ENCODE measurements around the gene VARS2.
A peak's percentile ranks its signal among the peaks of the same experiment; 100 is the strongest.
"Not testable (repeated sequence)": the region's sequence is repeated elsewhere in the genome, so short reads cannot be mapped to it uniquely, and the experiment has no call there.

The VARS2 gene

GRCh38 chr6:30914076-30914853 lies at the start of gene VARS2:
Gene VARS2 (plus strand): TSS chr6:30914238. CDS start chr6:30914837, 599 bp downstream.
- Mint-ChIP-seq H3K4me1 (peaks cover 48% of the 10 kb centered on the region), H3K27ac (peak within 1 kb of the TSS; percentile 74), H3K4me3 (peak within 1 kb of the TSS; percentile 86), H3K36me3 (ENCODE audit: low read depth) (peaks cover 52% of the 10 kb centered on the region), H3K27me3 (ENCODE audit: low read depth, poor library complexity) (peaks cover 2% of the 10 kb centered on the region), H3K9me3 (no peaks in the 10 kb centered on the region)
- DNase-seq: peak; percentile 92
- no peak for TF ChIP-seq CTCF (IDR thresholded peaks at IDR 0.05)

GRCh38 chr6:30864325-30864724 lies 49.7 kb upstream of the VARS2 start:
- Mint-ChIP-seq H3K9me3 (peaks cover 43% of the 10 kb centered on the region), H3K36me3 (ENCODE audit: low read depth) (peaks cover 9% of the 10 kb centered on the region), H3K27me3 (ENCODE audit: low read depth, poor library complexity) (peaks cover 21% of the 10 kb centered on the region), H3K27ac (no peak overlapping the region), H3K4me3 (no peak overlapping the region), H3K4me1 (peaks cover 22% of the 10 kb centered on the region)
- TF ChIP-seq CTCF (IDR thresholded peaks at IDR 0.05): no peak
- no peak for DNase-seq

- H3K27ac Mint-ChIP-seq, H3K4me3 Mint-ChIP-seq, H3K4me1 Mint-ChIP-seq, DNase-seq: not testable (repeated sequence)
- Mint-ChIP-seq H3K27me3 (ENCODE audit: low read depth, poor library complexity) (peaks cover 19% of the 10 kb centered on the region), H3K36me3 (ENCODE audit: low read depth) (peaks cover 15% of the 10 kb centered on the region), H3K9me3 (peaks cover 59% of the 10 kb centered on the region)
Observed at GRCh38 chr6:30869241-30869749, 44.7 kb upstream of the VARS2 start.

- H3K36me3 Mint-ChIP-seq (ENCODE audit: low read depth): peaks cover 15% of the 10 kb centered on the region
- H3K27ac Mint-ChIP-seq: no peak overlapping the region
- DNase-seq: no peak
- no peak for TF ChIP-seq CTCF (IDR thresholded peaks at IDR 0.05)
- no peak overlapping the region for H3K4me3 Mint-ChIP-seq
- H3K4me1 Mint-ChIP-seq: peaks cover 6% of the 10 kb centered on the region
- peaks cover 12% of the 10 kb centered on the region for H3K27me3 Mint-ChIP-seq (ENCODE audit: low read depth, poor library complexity)
- peaks cover 66% of the 10 kb centered on the region for H3K9me3 Mint-ChIP-seq
Observed at GRCh38 chr6:30870546-30870945, 43.5 kb upstream of the VARS2 start.

GRCh38 chr6:30871592-30872183 lies 42.4 kb upstream of the VARS2 start:
- H3K27ac Mint-ChIP-seq: no peak overlapping the region
- H3K9me3 Mint-ChIP-seq: peaks cover 66% of the 10 kb centered on the region
- peaks cover 16% of the 10 kb centered on the region for H3K27me3 Mint-ChIP-seq (ENCODE audit: low read depth, poor library complexity)
- peaks cover 15% of the 10 kb centered on the region for H3K36me3 Mint-ChIP-seq (ENCODE audit: low read depth)
- H3K4me3 Mint-ChIP-seq: no peak overlapping the region
- H3K4me1 Mint-ChIP-seq: peaks cover 8% of the 10 kb centered on the region
- no peak for DNase-seq
- TF ChIP-seq CTCF (IDR thresholded peaks at IDR 0.05): no peak

- Mint-ChIP-seq H3K27me3 (ENCODE audit: low read depth, poor library complexity) (peaks cover 16% of the 10 kb centered on the region), H3K4me1 (peaks cover 19% of the 10 kb centered on the region), H3K36me3 (ENCODE audit: low read depth) (peaks cover 15% of the 10 kb centered on the region), H3K4me3 (no peak overlapping the region), H3K9me3 (peaks cover 57% of the 10 kb centered on the region), H3K27ac (no peak overlapping the region)
- DNase-seq: no peak
- TF ChIP-seq CTCF (IDR thresholded peaks at IDR 0.05): no peak
Observed at GRCh38 chr6:30873137-30873640, 40.8 kb upstream of the VARS2 start.

- H3K4me3 Mint-ChIP-seq, DNase-seq, H3K27ac Mint-ChIP-seq: not testable (repeated sequence)
- H3K27me3 Mint-ChIP-seq (ENCODE audit: low read depth, poor library complexity): peaks cover 22% of the 10 kb centered on the region
- H3K36me3 Mint-ChIP-seq (ENCODE audit: low read depth): peaks cover 15% of the 10 kb centered on the region
- H3K9me3 Mint-ChIP-seq: peaks cover 52% of the 10 kb centered on the region
- H3K4me1 Mint-ChIP-seq: peaks cover 25% of the 10 kb centered on the region
Observed at GRCh38 chr6:30873795-30874194, 40.2 kb upstream of the VARS2 start.

All from nephron progenitor cell (in vitro differentiated cells).